ENCODE data around the gene ZIC2.

Gene ZIC2

DNA sequence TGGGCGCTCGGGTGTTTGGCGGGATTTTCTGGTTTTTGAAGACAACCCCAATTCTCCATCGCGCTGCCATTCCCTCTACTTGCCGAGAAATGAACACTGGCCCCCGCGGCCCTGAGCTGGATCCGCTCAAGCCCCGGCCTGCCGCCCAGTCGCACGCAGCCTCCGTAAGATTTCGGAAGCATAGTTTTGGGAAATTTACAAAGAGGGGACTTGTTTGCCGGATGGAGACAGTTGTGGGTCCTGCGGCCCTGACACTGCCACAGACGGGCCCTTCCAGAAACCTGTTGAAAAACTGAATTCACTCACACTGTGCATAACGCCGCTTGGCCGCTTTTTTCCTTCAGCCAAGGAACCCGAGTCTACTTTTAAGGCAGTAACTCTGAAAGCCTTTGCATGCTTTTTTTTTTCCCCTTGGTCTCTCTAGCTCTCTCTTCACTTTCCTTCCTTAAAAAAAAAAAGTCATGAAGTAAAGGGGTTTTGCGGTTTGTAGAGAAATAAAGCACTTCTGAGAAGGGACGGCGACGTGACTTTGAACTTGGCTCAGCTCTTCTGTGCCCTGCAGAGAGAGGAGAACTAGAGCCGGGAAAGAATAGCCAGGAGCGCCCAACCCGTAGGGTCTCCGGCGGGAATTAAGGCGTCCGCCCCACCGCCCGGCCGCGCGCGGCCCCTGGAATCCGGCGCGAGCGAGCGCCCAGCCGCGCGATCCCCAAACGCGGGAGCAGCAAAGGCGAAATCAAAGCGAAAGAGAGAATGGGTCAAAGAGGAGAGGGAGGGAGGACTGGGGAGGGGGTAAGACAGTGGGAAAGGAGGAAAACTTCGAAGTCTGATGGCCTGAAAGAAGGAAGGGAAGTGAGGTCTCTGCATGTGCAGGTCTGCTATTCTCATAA is 3.4 kb upstream of the ZIC2 start:
- H3K36me3 ChIP-seq (ENCODE audit: control insufficient read depth, insufficient read depth, low read length), result no peaks in the 10 kb centered on the region
- DNase-seq (ENCODE audit: extremely low read depth, insufficient read length), result no peak
- H3K4me3 ChIP-seq (replicated peaks; ENCODE audit: low read depth, low read length), result no peak overlapping the region
- TF ChIP-seq, protein P1, sequence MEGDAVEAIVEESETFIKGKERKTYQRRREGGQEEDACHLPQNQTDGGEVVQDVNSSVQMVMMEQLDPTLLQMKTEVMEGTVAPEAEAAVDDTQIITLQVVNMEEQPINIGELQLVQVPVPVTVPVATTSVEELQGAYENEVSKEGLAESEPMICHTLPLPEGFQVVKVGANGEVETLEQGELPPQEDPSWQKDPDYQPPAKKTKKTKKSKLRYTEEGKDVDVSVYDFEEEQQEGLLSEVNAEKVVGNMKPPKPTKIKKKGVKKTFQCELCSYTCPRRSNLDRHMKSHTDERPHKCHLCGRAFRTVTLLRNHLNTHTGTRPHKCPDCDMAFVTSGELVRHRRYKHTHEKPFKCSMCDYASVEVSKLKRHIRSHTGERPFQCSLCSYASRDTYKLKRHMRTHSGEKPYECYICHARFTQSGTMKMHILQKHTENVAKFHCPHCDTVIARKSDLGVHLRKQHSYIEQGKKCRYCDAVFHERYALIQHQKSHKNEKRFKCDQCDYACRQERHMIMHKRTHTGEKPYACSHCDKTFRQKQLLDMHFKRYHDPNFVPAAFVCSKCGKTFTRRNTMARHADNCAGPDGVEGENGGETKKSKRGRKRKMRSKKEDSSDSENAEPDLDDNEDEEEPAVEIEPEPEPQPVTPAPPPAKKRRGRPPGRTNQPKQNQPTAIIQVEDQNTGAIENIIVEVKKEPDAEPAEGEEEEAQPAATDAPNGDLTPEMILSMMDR (IDR thresholded peaks at IDR 0.05; ENCODE audit: insufficient read depth, low read length, poor library complexity, severe bottlenecking), result no peak
- H3K27me3 ChIP-seq (replicated peaks; ENCODE audit: control insufficient read depth, insufficient read depth, low read length), result peaks cover 2% of the 10 kb centered on the region

DNA sequence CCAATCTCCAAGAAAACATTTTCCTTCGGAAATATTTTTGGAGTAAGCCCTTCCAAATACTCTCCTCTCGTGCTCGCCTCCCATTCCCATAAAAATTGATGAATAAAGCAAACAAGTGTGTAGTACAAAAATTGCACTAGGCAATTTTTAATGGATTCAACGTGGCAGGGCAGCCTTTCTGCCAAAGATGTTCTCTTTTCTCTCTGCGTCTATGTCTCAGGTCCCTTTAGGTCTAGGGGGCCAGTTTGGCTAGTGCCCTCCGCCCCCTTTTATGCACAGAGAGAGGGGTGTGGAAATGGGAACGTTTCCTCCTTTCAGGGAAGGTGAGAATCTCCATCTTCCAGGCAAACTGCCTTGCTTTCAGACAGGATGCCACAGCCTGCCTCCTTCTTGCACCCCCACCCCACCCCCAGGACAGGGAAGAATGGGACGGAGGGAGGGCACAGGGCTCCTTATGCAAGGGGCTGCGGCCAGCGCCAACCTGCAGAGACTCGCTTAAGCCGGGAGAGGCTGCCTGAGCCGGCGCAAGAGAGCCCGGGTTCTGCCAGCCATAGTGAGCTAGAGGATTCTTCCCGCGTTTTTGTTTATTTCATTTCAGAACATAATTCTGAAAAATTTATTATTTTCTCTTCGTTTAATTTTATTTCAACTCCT is 2.7 kb upstream of the ZIC2 start:
- DNase-seq (ENCODE audit: extremely low read depth, insufficient read length), result no peak
- H3K4me3 ChIP-seq (replicated peaks; ENCODE audit: low read depth, low read length), result no peak overlapping the region
- TF ChIP-seq, protein P1 (IDR thresholded peaks at IDR 0.05; ENCODE audit: insufficient read depth, low read length, poor library complexity, severe bottlenecking), result no peak
- no peaks in the 10 kb centered on the region for H3K36me3 ChIP-seq (ENCODE audit: control insufficient read depth, insufficient read depth, low read length)
- peaks cover 2% of the 10 kb centered on the region for H3K27me3 ChIP-seq (replicated peaks; ENCODE audit: control insufficient read depth, insufficient read depth, low read length)

DNA sequence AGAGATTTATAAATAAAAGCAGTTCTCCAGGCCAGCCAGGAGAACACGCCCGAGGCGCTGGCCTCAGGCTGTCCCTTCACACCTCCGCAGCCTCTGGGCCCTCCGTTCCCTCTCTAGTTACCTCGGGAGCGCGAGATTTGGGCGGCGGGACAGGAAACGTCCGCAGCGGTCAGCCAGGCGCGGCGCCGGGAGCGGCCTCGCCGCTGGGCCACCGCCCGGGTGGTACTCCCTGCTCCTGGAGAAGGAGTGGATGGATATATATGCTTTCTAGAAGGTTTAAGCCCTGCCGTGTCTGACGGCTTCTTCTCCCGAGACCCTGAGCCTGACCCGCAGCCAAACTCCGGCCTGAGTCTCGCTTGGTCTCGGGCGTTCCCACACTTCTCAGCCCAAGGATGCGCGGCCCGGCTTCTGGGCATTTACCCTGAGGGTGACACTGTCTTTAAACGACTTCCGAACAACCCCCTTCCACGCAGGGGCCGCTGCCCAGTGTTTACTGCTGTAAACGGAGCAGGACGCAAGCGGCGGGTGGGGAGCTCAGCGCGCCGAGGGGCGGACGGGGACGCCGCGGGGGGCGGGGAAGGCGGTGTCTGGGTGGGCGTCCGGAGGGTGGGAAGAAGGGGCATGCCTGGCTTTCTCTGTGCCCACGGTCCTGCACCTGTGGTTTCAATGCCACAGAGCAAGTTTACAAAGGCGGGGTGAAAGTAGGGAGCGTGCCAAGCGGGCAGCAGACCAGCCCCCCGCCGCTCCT is 2.0 kb upstream of the ZIC2 start:
- H3K4me3 ChIP-seq (replicated peaks; ENCODE audit: low read depth, low read length), result peak overlapping the region; percentile 42
- no peaks in the 10 kb centered on the region for H3K36me3 ChIP-seq (ENCODE audit: control insufficient read depth, insufficient read depth, low read length)
- DNase-seq (ENCODE audit: extremely low read depth, insufficient read length), result no peak
- H3K27me3 ChIP-seq (replicated peaks; ENCODE audit: control insufficient read depth, insufficient read depth, low read length), result peaks cover 2% of the 10 kb centered on the region
- TF ChIP-seq, protein P1 (IDR thresholded peaks at IDR 0.05; ENCODE audit: insufficient read depth, low read length, poor library complexity, severe bottlenecking), result no peak

DNA sequence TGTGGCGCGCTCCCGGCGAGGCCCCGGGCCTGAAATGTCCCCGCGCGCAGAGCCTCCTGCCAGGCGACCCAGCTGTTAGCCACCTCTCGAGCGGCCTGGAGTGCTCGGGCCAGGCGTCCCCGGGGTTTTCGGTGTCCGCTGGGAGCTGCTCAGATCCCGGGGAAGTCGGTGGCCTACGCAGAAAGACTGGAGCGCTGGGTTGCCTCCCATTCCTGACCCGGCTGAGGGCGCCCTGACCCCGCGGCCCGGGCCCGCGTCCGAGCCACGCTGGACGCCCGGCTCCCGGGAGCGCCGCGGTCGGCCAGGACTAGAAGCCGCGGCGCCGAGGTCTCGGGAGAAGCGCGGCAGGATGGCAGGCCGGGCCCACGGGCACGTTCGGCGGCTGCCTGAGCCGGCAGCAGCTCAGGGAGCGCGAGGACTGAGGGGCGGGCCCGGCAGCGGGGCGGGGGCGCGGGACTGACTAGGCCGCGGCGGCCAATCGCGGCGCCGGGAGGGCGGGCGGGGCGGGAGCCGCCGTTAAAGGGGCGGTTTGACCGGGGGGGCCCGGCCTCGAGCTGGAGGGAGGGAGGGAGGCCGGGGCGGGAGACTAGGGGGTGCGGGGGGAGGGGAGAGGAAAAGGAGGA is 1.3 kb upstream of the ZIC2 start:
- TF ChIP-seq, protein P1 (IDR thresholded peaks at IDR 0.05; ENCODE audit: insufficient read depth, low read length, poor library complexity, severe bottlenecking), result peak; percentile 6

More for the DNA sequence above, 1.3 kb upstream of the ZIC2 start:
- DNase-seq (ENCODE audit: extremely low read depth, insufficient read length), result peak; percentile 67
- no peaks in the 10 kb centered on the region; the same call in 1 of the 2 replicates for H3K27me3 ChIP-seq (replicated peaks; ENCODE audit: control insufficient read depth, insufficient read depth, low read length)
- no peaks in the 10 kb centered on the region for H3K36me3 ChIP-seq (ENCODE audit: control insufficient read depth, insufficient read depth, low read length)
- H3K4me3 ChIP-seq (replicated peaks; ENCODE audit: low read depth, low read length), result peak overlapping the region; percentile 60

Measured in GM06990 (cell line).